ENCODE data around the gene SLX4IP. TPM values are rescaled to one million over a fixed set of nuclear protein-coding genes. Genes with fewer than 3 reads are reported as not detected.

The SLX4IP gene
- polyA plus RNA-seq, 10 donors: 3.0 to 6.3 (median 4.2) TPM

DNA sequence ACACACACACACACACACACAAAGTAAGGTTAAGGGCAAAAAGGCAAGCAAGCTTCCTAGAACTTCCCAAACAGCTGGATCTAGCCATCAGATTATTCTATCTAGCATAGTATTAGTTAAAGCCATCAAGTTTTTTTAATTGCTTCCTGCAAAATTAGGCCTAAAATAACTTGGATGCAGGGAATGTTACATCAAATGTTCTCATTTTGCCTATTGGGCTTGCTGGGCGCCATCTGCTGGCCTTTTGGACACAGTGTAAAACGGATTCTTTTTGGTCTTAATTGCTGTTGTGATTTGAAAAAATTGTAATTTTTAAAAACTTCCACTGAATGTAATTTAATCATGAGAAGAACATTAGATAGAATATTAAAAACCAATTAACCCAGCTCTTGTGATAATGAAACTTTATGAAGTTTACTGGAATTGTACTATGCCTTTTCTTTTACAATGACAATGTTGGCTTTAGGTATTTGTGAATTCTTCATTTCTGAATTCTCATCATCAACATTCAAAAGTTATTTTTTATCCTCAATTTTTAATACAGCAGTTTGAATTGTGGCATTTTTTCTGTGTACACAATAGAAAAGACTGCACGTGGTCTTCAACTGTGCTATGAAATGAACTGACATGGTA, 7.9 kb upstream of the SLX4IP start:
- peak; percentile 32 to 76 (median 46) for DNase-seq

DNA sequence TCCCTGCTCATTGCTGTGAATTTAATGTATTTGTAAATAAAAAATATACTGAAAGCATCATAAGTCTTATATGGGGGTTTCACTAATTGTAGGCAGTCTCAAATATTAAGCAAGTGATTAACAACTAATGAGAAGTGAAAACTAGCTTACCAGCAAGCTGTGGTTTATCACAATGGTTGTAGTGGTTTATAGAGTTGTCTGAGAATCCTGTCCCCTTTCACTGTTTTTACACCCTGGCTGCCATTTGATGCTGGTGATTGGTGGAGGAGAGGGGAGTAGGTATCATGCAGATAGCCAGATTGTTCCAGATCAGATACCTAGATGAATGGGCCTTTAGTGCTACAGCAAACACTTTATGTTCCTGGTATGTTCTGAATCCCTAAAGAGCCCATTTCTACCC, 7.1 kb upstream of the SLX4IP start:
- DNase-seq: no peak

DNA sequence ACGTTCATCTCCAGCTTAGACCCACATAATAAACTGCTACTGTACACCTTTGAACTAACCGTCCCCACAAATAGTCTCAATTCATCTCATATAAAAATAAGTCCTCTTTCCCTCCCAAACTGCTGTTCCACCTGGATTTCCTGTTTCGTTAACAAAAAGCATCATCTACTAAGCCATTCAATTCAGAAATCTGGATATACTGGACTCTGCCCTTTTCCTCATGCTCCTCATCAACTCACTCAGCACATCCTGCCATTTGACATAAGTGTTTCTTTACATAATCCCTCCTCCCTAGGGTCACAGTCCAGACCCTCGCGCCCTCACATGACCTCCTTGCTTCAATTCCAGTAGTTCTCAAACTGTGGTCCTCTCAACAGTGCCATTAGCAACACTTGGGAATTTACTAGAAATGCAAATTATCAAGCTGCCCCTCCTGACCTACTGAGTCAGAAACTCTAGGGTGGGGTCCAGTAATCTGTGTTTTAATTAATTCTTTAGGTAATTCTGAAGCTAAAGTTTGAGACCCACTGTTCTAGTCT, 5.6 kb upstream of the SLX4IP start:
- DNase-seq: no peak

DNA sequence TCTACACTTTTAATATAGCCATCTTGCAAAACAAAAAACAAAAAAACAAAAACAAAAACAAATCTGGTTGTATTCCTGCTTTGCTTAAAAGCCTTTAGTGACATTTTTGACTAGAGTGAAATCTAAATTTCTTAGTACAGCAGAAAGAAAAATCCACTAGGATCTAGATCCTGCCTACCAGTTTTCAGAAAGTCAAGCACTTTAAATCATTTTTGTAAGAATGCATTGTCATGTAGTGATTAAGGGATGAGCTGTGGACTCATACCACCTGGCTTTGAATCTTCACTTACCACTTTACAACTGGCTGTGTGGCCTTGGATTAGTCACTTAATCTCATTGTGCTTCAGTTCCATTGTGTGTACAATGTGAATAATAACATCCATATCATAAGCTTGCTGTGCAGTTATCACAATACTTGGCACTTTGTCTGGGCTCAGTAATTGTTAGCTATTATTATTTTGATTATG, 5.1 kb upstream of the SLX4IP start:
- DNase-seq: no peak

DNA sequence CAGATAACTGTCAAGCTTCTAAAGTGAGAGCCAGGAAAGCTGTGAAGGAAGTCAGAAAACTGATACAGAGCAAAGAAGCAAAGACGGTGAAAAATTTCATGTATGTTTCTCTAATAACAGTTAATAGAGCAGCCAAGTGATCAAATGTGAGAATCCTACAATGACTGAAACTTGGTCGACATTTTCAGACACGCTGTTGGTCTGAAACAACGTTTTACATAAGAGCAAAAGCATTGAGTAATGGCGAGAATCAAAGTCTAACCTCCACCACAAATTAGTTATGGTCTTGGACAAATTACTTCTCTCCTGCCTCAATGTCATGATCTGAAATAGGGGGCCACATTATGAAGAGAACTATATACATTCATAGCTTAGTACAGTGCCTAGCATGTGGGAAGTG, 4.4 kb upstream of the SLX4IP start:
- DNase-seq: no peak

DNA sequence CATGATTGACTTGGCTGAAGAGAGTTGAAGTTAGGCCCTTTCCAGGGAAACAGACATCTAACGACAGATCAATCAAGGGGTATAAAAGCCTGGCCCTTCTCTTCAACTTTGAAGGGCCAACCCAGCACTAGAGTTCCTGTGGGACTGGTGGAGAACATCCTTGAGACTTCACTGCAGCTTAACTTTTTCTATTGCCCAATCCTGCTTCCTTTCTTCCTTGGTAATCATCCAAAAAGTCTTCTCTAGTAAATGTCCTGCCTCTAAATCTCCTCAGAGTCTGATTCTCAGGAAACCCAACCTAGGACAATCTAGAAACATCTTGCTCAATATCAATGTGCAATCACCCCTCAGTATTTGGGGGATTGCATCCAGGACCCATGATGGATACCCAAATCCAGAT, 3.0 kb upstream of the SLX4IP start:
- DNase-seq: no peak

DNA sequence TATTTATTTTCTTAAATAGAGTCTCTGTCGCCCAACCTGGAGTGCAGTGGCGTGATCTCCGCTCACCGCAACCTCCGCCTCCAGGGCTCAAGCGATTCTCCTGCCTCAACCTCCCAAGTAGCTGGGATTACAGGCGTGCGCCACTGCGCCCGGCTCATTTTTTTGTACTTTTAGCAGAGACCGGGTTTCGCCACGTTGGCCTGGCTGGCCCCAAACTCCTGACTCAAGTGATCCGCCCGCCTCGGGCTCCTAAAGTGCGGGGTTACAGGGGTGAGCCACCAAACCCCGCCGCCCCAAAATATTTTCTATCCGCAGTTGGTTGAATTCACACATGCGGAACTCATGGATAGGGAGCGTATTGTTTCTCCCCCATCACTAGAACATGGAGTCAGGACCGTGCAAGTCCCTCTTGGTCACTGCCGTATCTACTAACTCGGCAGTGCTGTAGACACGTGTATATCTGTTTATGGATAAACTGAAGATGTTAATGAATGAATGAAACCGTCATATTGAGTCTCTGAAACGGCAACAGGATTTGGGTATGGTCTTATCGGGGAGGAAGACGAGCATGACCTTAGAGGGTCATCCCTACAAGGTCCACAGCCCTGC, 2.0 kb upstream of the SLX4IP start:
- peak in 1 of 3 donors; percentile 8 for DNase-seq

DNA sequence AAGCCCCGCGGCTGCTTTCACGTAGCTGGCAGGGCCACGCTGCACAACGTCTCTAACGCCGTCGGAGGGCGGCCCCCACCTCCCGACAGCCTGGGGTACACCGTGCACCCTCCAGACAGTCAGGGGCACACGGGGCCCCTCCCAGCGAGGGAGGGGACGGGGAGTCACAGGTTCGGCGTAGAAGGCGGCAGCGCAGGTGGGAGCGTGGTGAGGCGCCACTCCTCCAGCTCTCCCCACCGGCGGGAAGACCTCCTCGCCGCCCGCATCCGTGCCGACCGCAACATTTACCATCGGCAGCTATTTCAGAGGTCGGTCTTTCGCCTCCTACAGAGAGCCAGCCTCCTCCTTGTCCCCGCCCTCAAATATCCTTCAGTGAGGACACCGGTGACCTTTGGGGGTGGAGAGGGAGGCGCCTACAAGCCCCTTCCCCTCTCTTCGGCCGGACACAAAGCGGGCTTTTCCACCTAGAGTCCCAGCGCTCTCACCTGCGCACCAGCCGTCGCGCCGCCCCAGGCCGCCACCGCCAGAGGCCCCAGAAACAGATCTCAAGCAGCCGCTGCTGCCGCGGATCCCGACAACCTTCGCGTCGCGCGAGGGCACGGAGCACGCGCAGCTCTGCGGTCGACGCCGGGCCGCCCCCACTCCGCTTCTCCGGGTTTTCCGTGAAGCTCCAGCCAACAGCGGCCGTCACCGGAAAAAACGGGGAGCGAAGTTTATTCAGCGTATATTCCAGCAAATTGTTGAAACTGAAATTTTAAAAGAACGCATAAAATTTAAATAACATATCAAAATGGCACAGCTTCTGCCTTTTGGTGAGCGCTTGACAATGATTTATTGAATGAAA, 1.3 kb upstream of the SLX4IP start, which contains the start of gene MKKS:
Gene MKKS (minus strand): TSS at position 600 of the 844 bp plus-strand sequence. CDS start 20,708 bp downstream, outside the sequence.
- DNase-seq: peak; percentile 92 to 98 (median 95)

DNA sequence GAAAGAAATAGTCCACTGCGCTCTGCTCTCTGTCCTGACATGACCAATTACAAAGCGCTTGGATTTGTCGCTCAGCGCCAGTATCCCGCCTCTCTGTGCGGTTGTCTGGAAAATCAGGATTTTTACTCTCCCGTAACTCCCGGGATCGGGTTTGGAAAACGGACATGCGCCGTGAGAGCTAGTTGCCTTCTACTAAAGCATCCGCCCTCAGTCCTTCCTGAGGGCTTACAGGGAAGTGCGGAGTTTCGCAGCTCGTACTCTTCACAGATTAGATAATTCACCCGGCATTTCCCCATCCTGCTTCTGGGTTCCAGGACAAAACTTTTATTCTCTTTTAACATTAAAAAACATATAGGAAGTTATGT, 656 bp upstream of the SLX4IP start:
- DNase-seq: peak; percentile 98 to 100 (median 99)

DNA sequence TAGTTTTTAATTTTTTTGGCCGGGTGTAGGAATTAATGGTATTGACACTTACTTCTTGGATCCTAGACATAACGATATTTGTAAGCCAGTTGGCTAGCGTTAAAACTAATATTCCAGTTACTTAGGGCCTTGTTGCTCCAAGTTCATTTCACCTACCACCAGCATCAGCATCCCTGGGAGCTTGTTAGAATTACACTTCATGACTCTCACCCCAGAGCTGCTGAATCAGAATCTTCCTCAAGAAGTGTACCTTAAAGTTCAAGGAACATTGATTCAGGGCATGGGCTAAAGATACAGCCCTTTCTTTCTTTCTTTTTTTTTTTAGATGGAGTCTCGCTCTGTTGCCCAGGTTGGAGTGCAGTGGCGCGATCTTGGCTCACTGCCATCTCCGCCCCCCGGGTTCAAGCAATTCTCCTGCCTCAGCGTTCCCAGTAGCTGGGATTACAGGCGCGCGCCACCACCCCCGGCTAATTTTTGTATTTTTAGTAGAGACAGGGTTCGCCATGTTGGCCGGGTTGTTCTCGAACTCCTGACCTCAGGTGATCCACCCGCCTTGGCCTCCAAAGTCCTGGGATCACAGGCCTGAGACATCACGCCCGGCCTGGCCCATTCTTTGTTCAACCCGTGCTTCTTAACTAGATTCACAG, 1.1 kb downstream of the SLX4IP start:
- no peak for DNase-seq

DNA sequence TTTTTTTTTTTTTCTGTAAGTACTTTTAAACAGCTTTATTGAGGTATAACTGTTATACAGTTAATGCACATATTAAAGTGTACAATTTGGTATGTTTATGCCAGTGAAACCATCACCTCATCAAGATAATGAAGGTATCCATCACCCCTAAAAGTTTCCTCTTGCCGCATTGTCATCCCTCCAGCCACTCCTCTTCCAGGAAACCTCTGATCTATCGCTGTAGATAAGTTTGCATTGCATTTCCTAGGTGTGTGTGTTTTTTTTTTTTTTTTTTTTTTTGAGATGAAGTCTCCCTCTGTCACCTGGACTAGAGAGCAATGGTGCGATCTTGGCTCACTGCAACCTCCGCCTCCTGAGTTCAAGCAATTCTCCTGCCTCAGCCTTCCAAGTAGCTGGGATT, 3.1 kb downstream of the SLX4IP start:
- DNase-seq: no peak

DNA sequence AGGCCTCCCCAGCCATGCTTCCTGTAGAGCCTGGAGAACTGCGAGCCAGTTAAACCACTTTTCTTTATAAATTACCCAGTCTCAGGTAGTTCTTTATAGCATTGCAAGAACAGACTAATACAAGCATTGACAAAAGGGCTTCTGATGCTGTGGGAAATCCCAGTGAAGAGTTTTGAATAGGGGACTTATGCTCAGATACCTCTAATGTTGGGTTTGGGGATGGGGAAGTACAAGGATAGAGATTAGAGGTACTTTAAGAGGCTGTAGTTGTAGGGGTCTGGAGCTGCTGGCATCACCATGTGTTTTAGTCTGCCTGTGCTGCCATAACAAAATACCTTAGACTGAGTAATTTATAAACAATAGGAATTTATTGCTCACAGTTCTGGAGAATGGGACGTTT, 8.8 kb downstream of the SLX4IP start:
- DNase-seq: no peak

DNA sequence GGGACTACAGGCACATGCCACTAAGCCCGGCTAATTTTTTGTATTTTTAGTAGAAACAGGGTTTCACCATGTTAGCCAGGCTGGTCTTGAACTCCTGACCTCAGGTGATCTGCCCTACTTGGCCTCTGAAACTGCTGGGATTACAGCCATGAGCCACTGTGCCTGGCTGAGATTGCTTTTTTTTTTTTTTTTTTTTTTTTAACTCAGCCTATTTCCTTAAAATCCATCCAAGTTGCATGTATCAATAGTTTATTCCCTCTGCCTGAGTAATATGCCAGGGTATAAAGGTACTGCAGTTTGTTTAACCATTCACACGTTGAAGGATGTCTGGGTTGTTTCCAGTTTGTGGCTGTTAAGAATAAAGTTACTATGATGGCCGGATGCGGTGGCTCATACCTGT, 10.7 kb downstream of the SLX4IP start:
- DNase-seq: no peak

DNA sequence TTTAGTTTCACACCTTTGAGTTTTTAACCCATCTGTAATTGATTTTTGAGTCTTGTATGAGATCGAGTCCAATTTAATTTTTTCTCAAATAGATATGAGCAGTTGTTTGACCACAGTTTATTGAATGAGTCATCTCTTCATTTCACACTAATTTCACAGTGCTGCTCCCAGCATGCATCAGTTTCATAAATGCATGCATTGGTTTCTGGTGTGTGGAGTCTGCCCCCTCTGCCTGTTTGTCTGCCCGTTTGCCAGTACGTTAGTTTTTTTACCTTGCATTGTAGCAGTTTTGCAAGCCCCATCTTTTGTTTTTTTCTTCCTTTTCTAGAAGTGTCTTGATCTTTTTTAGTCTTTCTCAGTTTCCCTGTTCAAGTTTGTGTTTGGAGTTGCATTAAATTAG, 11.9 kb downstream of the SLX4IP start:
- DNase-seq: peak in 1 of 3 donors; percentile 26

DNA sequence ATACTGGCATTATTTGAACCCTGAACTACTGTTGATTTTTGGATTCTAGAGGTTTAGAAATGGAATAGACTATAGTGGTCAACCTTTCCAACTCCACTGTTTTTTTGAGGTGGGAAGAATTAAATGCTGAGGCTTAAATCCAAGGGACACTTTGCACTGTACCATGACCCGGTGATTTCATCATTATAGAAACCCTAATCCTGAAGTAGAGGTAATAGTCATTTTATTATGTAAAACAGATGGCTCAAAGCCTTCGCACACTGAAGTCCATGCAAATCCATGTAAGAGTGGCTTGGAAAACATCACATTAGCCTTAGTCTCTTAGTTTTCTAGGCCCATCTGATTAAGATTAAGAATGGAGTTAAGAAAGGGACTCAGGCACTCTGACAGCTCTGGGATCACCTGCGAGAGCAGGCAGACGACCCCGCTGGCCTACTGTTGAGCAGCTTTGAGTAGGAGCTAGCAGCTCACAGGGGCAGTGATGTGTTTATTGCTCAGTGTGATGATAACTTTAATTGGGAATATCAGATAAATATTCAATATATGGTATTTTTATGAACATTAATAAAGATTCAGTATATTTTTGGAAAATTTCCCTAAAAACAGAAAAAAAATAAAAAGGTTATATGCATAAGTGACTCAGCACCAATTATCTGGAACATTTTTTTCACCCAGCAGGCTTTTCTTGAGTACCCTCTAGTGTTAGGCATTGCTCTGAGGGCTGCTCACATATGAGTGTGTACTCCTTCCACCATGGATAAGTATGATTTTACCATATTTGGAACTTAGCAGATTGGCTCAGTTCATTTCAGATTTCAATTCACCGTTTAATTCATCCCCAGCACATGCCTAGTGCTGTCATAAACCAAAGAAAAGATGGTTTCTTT, 13.4 kb downstream of the SLX4IP start:
- DNase-seq: no peak

DNA sequence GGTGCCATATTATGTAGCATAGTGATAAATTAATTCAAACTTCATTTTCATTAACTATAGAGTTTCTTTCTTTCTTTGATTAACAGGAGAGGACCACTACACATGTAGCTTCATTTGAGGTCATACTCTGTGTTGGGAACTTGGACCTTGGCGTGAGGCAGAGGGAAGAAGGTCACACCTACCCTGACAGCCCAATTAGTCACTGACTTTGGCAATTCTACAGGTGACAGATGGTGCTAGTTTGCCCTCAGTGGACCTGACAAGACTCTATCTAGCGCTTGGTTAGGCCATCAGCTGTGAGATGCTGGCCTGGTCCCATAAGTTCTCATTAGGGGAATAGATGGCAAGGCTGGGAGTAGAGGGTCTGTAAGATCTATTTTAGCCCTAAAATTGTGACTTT, 14.2 kb downstream of the SLX4IP start:
- no peak for DNase-seq

DNA sequence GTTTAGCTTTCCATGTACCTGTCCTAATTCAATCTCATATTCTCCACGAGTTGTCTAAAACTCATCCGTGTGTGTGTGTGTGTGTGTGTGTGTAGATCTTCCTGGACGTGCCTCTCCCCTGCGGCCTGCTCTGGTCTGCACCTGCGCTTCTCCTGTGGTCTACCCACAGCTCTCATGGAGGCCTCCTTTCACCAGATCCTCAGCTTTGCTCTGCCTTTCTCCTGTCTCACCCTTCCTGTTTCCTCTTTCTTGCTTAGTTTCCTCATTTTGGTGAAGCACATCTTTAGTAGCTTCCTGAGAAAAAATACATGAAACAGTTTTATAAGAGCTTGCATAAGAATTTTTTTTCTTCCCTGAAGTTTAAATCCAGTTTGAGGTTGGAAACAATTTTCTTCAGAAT, 18.1 kb downstream of the SLX4IP start:
- DNase-seq: peak in 1 of 3 donors; percentile 34

DNA sequence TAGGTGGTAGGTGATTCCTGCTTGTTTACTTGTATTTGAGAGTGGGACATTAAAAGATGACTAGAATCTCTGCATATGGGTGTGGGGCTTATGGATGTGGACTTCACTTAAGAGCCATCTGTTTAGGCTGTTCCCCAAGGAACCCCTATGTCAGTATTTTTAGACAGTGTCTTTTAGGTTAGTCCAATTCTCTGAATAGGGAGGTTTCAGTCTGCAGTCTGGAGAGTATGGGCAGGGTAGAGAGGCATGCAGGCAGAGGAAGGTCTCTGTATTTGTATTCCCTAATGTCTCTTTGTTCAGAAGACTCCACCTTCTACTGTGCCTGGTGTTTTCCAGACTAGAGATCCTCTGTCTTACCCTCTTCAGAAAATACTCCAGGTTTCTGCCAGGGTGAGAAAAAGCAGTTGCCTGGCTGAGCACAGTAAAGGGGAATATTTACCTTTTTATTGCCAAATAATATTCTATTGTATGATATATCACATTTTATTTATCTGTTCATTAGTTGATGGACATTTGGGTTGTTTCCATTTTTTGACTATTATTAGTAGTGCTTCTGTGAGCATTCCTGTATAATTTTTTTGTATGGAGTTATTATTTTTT, 19.1 kb downstream of the SLX4IP start:
- peak in 1 of 3 donors; percentile 23 for DNase-seq

DNA sequence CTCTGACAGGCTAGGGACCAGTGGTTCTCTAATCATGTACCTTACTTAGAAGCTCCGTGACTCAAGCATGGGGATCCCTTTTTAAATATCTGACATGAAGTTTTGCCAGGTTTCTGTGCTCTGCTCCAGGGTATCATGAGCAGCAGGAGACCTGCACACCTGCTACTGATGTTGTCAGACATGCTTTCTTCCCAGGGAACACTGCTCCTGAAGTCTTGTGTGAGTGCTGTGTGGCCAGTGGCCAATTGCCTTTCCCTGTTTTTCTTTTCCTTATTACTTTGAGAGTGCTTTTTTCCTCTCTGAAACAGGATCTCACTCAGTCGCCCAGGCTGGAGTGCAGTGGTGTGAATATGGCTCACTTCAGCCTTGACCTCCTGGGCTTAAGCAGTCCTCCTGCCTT, 26.4 kb downstream of the SLX4IP start:
- DNase-seq: no peak

DNA sequence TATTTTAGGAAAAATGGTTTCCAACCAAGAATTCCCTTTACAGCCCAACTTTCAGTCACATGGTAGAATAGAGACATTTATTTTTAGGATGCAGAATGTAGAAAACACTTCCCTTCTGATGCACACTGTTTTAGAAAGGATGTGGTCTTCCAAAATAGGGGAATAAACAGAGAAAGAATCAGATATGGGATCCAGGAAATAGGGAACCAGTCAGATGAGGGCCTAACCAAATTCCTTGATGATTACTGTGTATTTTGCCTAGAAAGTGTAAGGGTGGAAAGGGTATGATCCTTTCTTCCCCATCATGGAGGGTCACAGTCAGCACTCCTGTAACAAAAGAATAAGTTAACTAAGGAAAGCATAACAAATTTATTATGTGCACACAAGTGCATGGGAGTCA, 27.4 kb downstream of the SLX4IP start:
- no peak for DNase-seq

DNA sequence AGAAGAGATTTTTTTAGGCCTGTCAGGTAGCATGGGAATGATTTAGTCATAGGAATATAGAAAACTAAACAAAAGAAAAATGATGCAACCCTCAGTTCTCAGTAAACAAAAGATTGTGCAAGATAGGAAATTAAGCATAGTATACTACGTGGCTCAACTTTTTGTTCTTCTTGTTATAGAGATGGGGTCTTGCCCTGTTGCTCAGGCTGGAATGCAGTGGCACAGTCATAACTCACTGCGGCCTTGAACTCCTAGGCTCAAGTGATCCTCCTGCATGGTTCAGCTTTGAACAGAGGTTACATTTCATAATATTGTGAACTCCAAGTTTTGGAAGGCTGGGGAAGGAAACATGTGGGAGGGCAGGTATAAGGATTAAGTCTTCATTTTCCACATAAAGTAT, 28.5 kb downstream of the SLX4IP start:
- DNase-seq: no peak

Measured in muscle of back (tissue), 11 donors.